Keratinocyte (primary cell): Measurements from ENCODE around the gene SLBP. TPM values are rescaled to one million over a fixed set of nuclear protein-coding genes. Genes with fewer than 3 reads are reported as not detected.

Source experiments
- DNase-seq: peaks from one replicate; pipeline ENCODE4 v3.0.0-alpha.2; 2011; ENCODE audit warnings: low read depth, missing footprints, low spot score
- FAIRE-seq: peaks from 2 replicates; lab custom pipeline; 2011; peaks lifted over from hg19 to GRCh38; lab: Jason Lieb, UNC
- H2AFZ ChIP-seq: 2 replicates; pipeline ENCODE4 v1.6.0; 2012; ENCODE audit warnings: low read length, control low read depth, inconsistent platforms; ENCODE audit not compliant: control insufficient read depth
- H3K27ac ChIP-seq: 2 replicates; pipeline ENCODE4 v1.5.1; 2011; ENCODE audit warnings: low read length; ENCODE audit not compliant: control insufficient read depth, insufficient read depth
- H3K27me3 ChIP-seq: 3 replicates; pipeline ENCODE4 v1.6.0; 2011; ENCODE audit warnings: low read length; ENCODE audit not compliant: control insufficient read depth, insufficient read depth; ENCODE audit errors: extremely low read depth
- H3K36me3 ChIP-seq, 2 experiments: 2 replicates in 1 of 2; 3 replicates in 1 of 2; pipeline ENCODE4 v1.5.1; 2011; ENCODE audit warnings: low read length in 2 of 2, mild to moderate bottlenecking in 1 of 2; ENCODE audit not compliant: control insufficient read depth in 2 of 2, insufficient read depth in 2 of 2; ENCODE audit errors: extremely low read depth in 1 of 2
- H3K4me1 ChIP-seq: 3 replicates; pipeline ENCODE4 v1.5.1; 2011; ENCODE audit warnings: low read length; ENCODE audit not compliant: control insufficient read depth, insufficient read depth; ENCODE audit errors: extremely low read depth
- H3K4me2 ChIP-seq: 3 replicates; pipeline ENCODE4 v1.6.0; 2011; ENCODE audit warnings: low read depth, low read length; ENCODE audit not compliant: control insufficient read depth, insufficient read depth; ENCODE audit errors: extremely low read depth
- H3K4me3 ChIP-seq, 3 experiments: fragments of 200-600 bp in 1 of 3; sonication (generic) in 1 of 3; 2 replicates in 2 of 3; 3 replicates in 1 of 3; pipeline ENCODE4 v1.5.1; 2011 to 2016; ENCODE audit warnings: low read length in 3 of 3, mild to moderate bottlenecking in 3 of 3, control low read depth in 2 of 3, inconsistent platforms in 1 of 3, low read depth in 1 of 3, mixed read lengths in 1 of 3, mixed run types in 1 of 3, moderate library complexity in 1 of 3; ENCODE audit not compliant: control insufficient read depth in 2 of 3, insufficient read depth in 2 of 3; ENCODE audit errors: extremely low read depth in 1 of 3
- H3K79me2 ChIP-seq: 2 replicates; pipeline ENCODE4 v1.6.0; 2012; ENCODE audit warnings: low read length; ENCODE audit not compliant: control insufficient read depth, insufficient read depth
- H3K9ac ChIP-seq: 3 replicates; pipeline ENCODE4 v1.6.0; 2011; ENCODE audit warnings: low read length; ENCODE audit not compliant: control insufficient read depth, insufficient read depth; ENCODE audit errors: extremely low read depth
- H3K9me1 ChIP-seq: 3 replicates; pipeline ENCODE4 v1.6.0; 2011; ENCODE audit warnings: low read length; ENCODE audit not compliant: control insufficient read depth, insufficient read depth; ENCODE audit errors: extremely low read depth
- H3K9me3 ChIP-seq: 2 replicates; pipeline ENCODE4 v1.5.1; 2012; ENCODE audit warnings: low read depth, low read length; ENCODE audit not compliant: control insufficient read depth
- H4K20me1 ChIP-seq: 3 replicates; pipeline ENCODE4 v1.6.0; 2011; ENCODE audit warnings: low read length; ENCODE audit not compliant: control insufficient read depth, insufficient read depth; ENCODE audit errors: extremely low read depth
- CTCF ChIP-seq, 3 experiments: IDR thresholded peaks in 1 of 3; conservative IDR thresholded peaks in 1 of 3; optimal IDR thresholded peaks in 1 of 3; 2 replicates in 2 of 3; 3 replicates in 1 of 3; pipeline versions ENCODE3 to v1.5.1; 2011; ENCODE audit warnings: low read length in 3 of 3, mild to moderate bottlenecking in 3 of 3, moderate library complexity in 2 of 3, control low read depth in 1 of 3, inconsistent platforms in 1 of 3; ENCODE audit not compliant: insufficient read depth in 2 of 3; ENCODE audit errors: extremely low read depth in 1 of 3
- EZH2 ChIP-seq: IDR thresholded peaks from one replicate; pipeline ENCODE4 v1.6.1; 2012; ENCODE audit warnings: inconsistent platforms, mild to moderate bottlenecking, low read length, moderate library complexity
- dilution Hi-C: fragments of 300-500 bp; cut with MboI; formaldehyde crosslinking; loops from one replicate; pipeline ENCODE4 v1.7.0; 2020; ENCODE audit warnings: low sequenced_read_pairs; ENCODE audit not compliant: extremely low pct_ligation_motif_present
- polyA plus RNA-seq, 5 experiments: library from polyadenylated mRNA; depleted of rRNA in 3 of 5; stranded (reverse) in 3 of 5; stranded (forward) in 1 of 5; unstranded in 1 of 5; fragments of >200 nt; gene quantifications; 1 replicate in 1 of 5; 2 replicates in 3 of 5; 3 replicates in 1 of 5; pipeline versions ENCODE4 v1.2.1 to v1.2.3, GENCODE V29; 2011 to 2012; ENCODE audit warnings: missing spikeins in 2 of 5, low read depth in 1 of 5, low replicate concordance in 1 of 5

Gene SLBP
- polyA plus RNA-seq, 1 donor (not counting 4 experiments of a cell fraction or from before 2014, with no cell fraction given): 90.6 TPM

GRCh38 chr4:1728061-1728980 lies 16.2 kb upstream of the SLBP start:
- H3K27ac ChIP-seq: peak overlapping the region; percentile 86
- peaks cover 8% of the 10 kb centered on the region for H4K20me1 ChIP-seq
- H3K9ac ChIP-seq: peak overlapping the region; percentile 70
- TF ChIP-seq EZH2 (no peak), CTCF (optimal IDR thresholded peaks at IDR 0.05 in 1 of 3, IDR thresholded peaks at IDR 0.05 in 1 of 3, conservative IDR thresholded peaks at IDR 0.05 in 1 of 3; ENCODE audit: extremely low read depth in 1 of 3, insufficient read depth in 2 of 3, low read length in 3 of 3) (peak in 2 of 3 experiments; percentile 17 to 39)
- H3K4me3 ChIP-seq: peak overlapping the region in 1 of 3 experiments; percentile 48
- H3K79me2 ChIP-seq: peaks cover 59% of the 10 kb centered on the region
- H3K4me2 ChIP-seq: peak overlapping the region; percentile 75
- dilution Hi-C loops: no loop called here
- FAIRE-seq (no peak), DNase-seq (no peak)
- H3K4me1 ChIP-seq: peaks cover 37% of the 10 kb centered on the region
- H3K27me3 ChIP-seq: no peaks in the 10 kb centered on the region
- no peak overlapping the region for H2AFZ ChIP-seq
- peaks cover 1 to 46% of the 10 kb centered on the region in 2 experiments for H3K36me3 ChIP-seq
- H3K9me1 ChIP-seq: peaks cover 6% of the 10 kb centered on the region
- H3K9me3 ChIP-seq: no peaks in the 10 kb centered on the region

GRCh38 chr4:1727117-1728031 lies 15.3 kb upstream of the SLBP start:
- peaks cover 6% of the 10 kb centered on the region for H3K9me1 ChIP-seq
- TF ChIP-seq EZH2: no peak
- no peak for TF ChIP-seq CTCF (optimal IDR thresholded peaks at IDR 0.05 in 1 of 3, IDR thresholded peaks at IDR 0.05 in 1 of 3, conservative IDR thresholded peaks at IDR 0.05 in 1 of 3; ENCODE audit: extremely low read depth in 1 of 3, insufficient read depth in 2 of 3, low read length in 3 of 3)
- dilution Hi-C loops: no loop called here
- H3K4me3 ChIP-seq: peak overlapping the region in 2 of 3 experiments; percentile 39 to 48
- H3K9ac ChIP-seq: peak overlapping the region; percentile 70
- H3K79me2 ChIP-seq: peaks cover 62% of the 10 kb centered on the region
- peak overlapping the region; percentile 86 for H3K27ac ChIP-seq
- peaks cover 0 to 39% of the 10 kb centered on the region in 2 experiments for H3K36me3 ChIP-seq
- DNase-seq (peak; percentile 90), FAIRE-seq (peak; percentile 99)
- H3K27me3 ChIP-seq: no peaks in the 10 kb centered on the region
- H3K9me3 ChIP-seq: no peaks in the 10 kb centered on the region
- peak overlapping the region; percentile 8 for H2AFZ ChIP-seq
- H3K4me2 ChIP-seq: peak overlapping the region; percentile 75
- H3K4me1 ChIP-seq: peaks cover 46% of the 10 kb centered on the region
- H4K20me1 ChIP-seq: peaks cover 8% of the 10 kb centered on the region
